SU-DHL-6 (cell line): ENCODE data around the gene EXOC2.

Experiments used
- EZH2phosphoT487 ChIP-seq: fragments of 200-600 bp; sonication (generic), shearing (Covaris generic); conservative IDR thresholded peaks from 2 replicates; pipeline ENCODE4 v1.6.1; 2018; ENCODE audit warnings: mild to moderate bottlenecking, antibody characterized with exemption, low read length, moderate library complexity, mixed read lengths
- TF ChIP-seq, protein P1 (sequence below): fragments of 200-600 bp; sonication (generic); IDR thresholded peaks from one replicate; pipeline ENCODE4 v1.5.1; 2017; ENCODE audit warnings: antibody characterized with exemption, mild to moderate bottlenecking, low read length, moderate library complexity; ENCODE audit not compliant: insufficient read depth, poor library complexity, severe bottlenecking

DNA sequence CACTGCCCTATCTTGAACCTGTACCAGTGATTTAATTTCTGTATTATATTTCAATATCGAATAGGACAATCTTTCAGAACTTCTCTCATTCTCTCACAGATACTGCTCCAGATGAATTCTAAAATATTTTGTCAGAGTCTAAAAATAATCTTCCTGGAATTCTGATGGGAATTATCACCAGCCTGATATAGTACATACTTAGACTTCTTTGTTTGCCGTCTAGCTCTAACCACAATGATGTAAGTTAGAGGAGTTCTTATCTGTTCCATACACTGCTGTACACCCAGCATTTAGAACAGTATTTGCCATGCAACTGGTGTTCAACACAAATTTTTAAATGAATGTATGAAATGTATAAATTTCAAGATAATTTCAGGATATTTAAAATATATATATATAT lies 34.7 kb downstream of the EXOC2 start:
- TF ChIP-seq, protein P1, sequence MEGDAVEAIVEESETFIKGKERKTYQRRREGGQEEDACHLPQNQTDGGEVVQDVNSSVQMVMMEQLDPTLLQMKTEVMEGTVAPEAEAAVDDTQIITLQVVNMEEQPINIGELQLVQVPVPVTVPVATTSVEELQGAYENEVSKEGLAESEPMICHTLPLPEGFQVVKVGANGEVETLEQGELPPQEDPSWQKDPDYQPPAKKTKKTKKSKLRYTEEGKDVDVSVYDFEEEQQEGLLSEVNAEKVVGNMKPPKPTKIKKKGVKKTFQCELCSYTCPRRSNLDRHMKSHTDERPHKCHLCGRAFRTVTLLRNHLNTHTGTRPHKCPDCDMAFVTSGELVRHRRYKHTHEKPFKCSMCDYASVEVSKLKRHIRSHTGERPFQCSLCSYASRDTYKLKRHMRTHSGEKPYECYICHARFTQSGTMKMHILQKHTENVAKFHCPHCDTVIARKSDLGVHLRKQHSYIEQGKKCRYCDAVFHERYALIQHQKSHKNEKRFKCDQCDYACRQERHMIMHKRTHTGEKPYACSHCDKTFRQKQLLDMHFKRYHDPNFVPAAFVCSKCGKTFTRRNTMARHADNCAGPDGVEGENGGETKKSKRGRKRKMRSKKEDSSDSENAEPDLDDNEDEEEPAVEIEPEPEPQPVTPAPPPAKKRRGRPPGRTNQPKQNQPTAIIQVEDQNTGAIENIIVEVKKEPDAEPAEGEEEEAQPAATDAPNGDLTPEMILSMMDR: no peak
- no peak for TF ChIP-seq EZH2phosphoT487
